Keratinocyte (primary cell): Measurements from ENCODE around the gene ARTN. TPM values are rescaled to one million over a fixed set of nuclear protein-coding genes. Genes with fewer than 3 reads are reported as not detected.

Source experiments
- DNase-seq: peaks from one replicate; pipeline ENCODE4 v3.0.0-alpha.2; 2011; ENCODE audit warnings: low read depth, missing footprints, low spot score
- FAIRE-seq: peaks from 2 replicates; lab custom pipeline; 2011; peaks lifted over from hg19 to GRCh38; lab: Jason Lieb, UNC
- H2AFZ ChIP-seq: 2 replicates; pipeline ENCODE4 v1.6.0; 2012; ENCODE audit warnings: low read length, control low read depth, inconsistent platforms; ENCODE audit not compliant: control insufficient read depth
- H3K27ac ChIP-seq: 2 replicates; pipeline ENCODE4 v1.5.1; 2011; ENCODE audit warnings: low read length; ENCODE audit not compliant: control insufficient read depth, insufficient read depth
- H3K27me3 ChIP-seq: 3 replicates; pipeline ENCODE4 v1.6.0; 2011; ENCODE audit warnings: low read length; ENCODE audit not compliant: control insufficient read depth, insufficient read depth; ENCODE audit errors: extremely low read depth
- H3K36me3 ChIP-seq, 2 experiments: 2 replicates in 1 of 2; 3 replicates in 1 of 2; pipeline ENCODE4 v1.5.1; 2011; ENCODE audit warnings: low read length in 2 of 2, mild to moderate bottlenecking in 1 of 2; ENCODE audit not compliant: control insufficient read depth in 2 of 2, insufficient read depth in 2 of 2; ENCODE audit errors: extremely low read depth in 1 of 2
- H3K4me1 ChIP-seq: 3 replicates; pipeline ENCODE4 v1.5.1; 2011; ENCODE audit warnings: low read length; ENCODE audit not compliant: control insufficient read depth, insufficient read depth; ENCODE audit errors: extremely low read depth
- H3K4me2 ChIP-seq: 3 replicates; pipeline ENCODE4 v1.6.0; 2011; ENCODE audit warnings: low read depth, low read length; ENCODE audit not compliant: control insufficient read depth, insufficient read depth; ENCODE audit errors: extremely low read depth
- H3K4me3 ChIP-seq, 3 experiments: fragments of 200-600 bp in 1 of 3; sonication (generic) in 1 of 3; 2 replicates in 2 of 3; 3 replicates in 1 of 3; pipeline ENCODE4 v1.5.1; 2011 to 2016; ENCODE audit warnings: low read length in 3 of 3, mild to moderate bottlenecking in 3 of 3, control low read depth in 2 of 3, inconsistent platforms in 1 of 3, low read depth in 1 of 3, mixed read lengths in 1 of 3, mixed run types in 1 of 3, moderate library complexity in 1 of 3; ENCODE audit not compliant: control insufficient read depth in 2 of 3, insufficient read depth in 2 of 3; ENCODE audit errors: extremely low read depth in 1 of 3
- H3K79me2 ChIP-seq: 2 replicates; pipeline ENCODE4 v1.6.0; 2012; ENCODE audit warnings: low read length; ENCODE audit not compliant: control insufficient read depth, insufficient read depth
- H3K9ac ChIP-seq: 3 replicates; pipeline ENCODE4 v1.6.0; 2011; ENCODE audit warnings: low read length; ENCODE audit not compliant: control insufficient read depth, insufficient read depth; ENCODE audit errors: extremely low read depth
- H3K9me1 ChIP-seq: 3 replicates; pipeline ENCODE4 v1.6.0; 2011; ENCODE audit warnings: low read length; ENCODE audit not compliant: control insufficient read depth, insufficient read depth; ENCODE audit errors: extremely low read depth
- H3K9me3 ChIP-seq: 2 replicates; pipeline ENCODE4 v1.5.1; 2012; ENCODE audit warnings: low read depth, low read length; ENCODE audit not compliant: control insufficient read depth
- H4K20me1 ChIP-seq: 3 replicates; pipeline ENCODE4 v1.6.0; 2011; ENCODE audit warnings: low read length; ENCODE audit not compliant: control insufficient read depth, insufficient read depth; ENCODE audit errors: extremely low read depth
- EZH2 ChIP-seq: IDR thresholded peaks from one replicate; pipeline ENCODE4 v1.6.1; 2012; ENCODE audit warnings: inconsistent platforms, mild to moderate bottlenecking, low read length, moderate library complexity
- dilution Hi-C: fragments of 300-500 bp; cut with MboI; formaldehyde crosslinking; loops from one replicate; pipeline ENCODE4 v1.7.0; 2020; ENCODE audit warnings: low sequenced_read_pairs; ENCODE audit not compliant: extremely low pct_ligation_motif_present
- polyA plus RNA-seq, 5 experiments: library from polyadenylated mRNA; depleted of rRNA in 3 of 5; stranded (reverse) in 3 of 5; stranded (forward) in 1 of 5; unstranded in 1 of 5; fragments of >200 nt; gene quantifications; 1 replicate in 1 of 5; 2 replicates in 3 of 5; 3 replicates in 1 of 5; pipeline versions ENCODE4 v1.2.1 to v1.2.3, GENCODE V29; 2011 to 2012; ENCODE audit warnings: missing spikeins in 2 of 5, low read depth in 1 of 5, low replicate concordance in 1 of 5
- TF ChIP-seq, protein P1 (sequence below), 3 experiments: IDR thresholded peaks in 1 of 3; conservative IDR thresholded peaks in 1 of 3; optimal IDR thresholded peaks in 1 of 3; 2 replicates in 2 of 3; 3 replicates in 1 of 3; pipeline versions ENCODE3 to v1.5.1; 2011; ENCODE audit warnings: low read length in 3 of 3, mild to moderate bottlenecking in 3 of 3, moderate library complexity in 2 of 3, control low read depth in 1 of 3, inconsistent platforms in 1 of 3; ENCODE audit not compliant: insufficient read depth in 2 of 3; ENCODE audit errors: extremely low read depth in 1 of 3

Gene ARTN
- polyA plus RNA-seq, 1 donor (not counting 4 experiments of a cell fraction or from before 2014, with no cell fraction given) = 27.2 TPM

DNA sequence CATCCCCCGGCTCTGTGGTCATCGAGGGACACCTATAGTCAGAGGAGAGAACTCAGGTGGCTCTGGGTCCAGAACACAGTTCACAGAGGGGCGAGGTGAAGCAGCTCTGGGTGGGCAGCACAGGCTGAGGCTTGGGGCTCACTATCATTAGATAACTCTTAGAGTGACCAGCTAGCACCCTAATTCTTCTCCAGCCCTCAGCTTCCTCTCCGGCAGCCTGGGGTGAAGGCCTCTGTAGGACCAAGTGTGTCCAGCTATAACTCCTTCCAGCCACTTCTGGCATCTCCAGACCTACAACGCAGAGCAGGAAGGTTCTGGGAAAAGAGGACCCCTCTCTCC lies 1.4 kb downstream of the ARTN start:
- Histone ChIP-seq H3K9me1 (no peaks in the 10 kb centered on the region), H2AFZ (no peak overlapping the region), H3K27me3 (no peaks in the 10 kb centered on the region), H3K9ac (peak overlapping the region; percentile 89), H3K4me1 (peaks cover 64% of the 10 kb centered on the region), H4K20me1 (peaks cover 2% of the 10 kb centered on the region), H3K9me3 (no peaks in the 10 kb centered on the region), H3K27ac (peak overlapping the region; percentile 81), H3K4me3 (peak overlapping the region; percentile 66 to 95 (median 80)), H3K36me3 (peaks cover 7 to 26% of the 10 kb centered on the region in 2 experiments), H3K4me2 (peak overlapping the region; percentile 97), H3K79me2 (peaks cover 39% of the 10 kb centered on the region)
- dilution Hi-C loops = loop anchor here (25.0 kb wide), 2 partner anchors 98 to 223 kb away; partner anchors contain the start of gene ST3GAL3
- TF ChIP-seq, protein P1, sequence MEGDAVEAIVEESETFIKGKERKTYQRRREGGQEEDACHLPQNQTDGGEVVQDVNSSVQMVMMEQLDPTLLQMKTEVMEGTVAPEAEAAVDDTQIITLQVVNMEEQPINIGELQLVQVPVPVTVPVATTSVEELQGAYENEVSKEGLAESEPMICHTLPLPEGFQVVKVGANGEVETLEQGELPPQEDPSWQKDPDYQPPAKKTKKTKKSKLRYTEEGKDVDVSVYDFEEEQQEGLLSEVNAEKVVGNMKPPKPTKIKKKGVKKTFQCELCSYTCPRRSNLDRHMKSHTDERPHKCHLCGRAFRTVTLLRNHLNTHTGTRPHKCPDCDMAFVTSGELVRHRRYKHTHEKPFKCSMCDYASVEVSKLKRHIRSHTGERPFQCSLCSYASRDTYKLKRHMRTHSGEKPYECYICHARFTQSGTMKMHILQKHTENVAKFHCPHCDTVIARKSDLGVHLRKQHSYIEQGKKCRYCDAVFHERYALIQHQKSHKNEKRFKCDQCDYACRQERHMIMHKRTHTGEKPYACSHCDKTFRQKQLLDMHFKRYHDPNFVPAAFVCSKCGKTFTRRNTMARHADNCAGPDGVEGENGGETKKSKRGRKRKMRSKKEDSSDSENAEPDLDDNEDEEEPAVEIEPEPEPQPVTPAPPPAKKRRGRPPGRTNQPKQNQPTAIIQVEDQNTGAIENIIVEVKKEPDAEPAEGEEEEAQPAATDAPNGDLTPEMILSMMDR (optimal IDR thresholded peaks at IDR 0.05 in 1 of 3, IDR thresholded peaks at IDR 0.05 in 1 of 3, conservative IDR thresholded peaks at IDR 0.05 in 1 of 3; ENCODE audit: extremely low read depth in 1 of 3, insufficient read depth in 2 of 3, low read length in 3 of 3) = no peak
- TF ChIP-seq EZH2 = no peak
- FAIRE-seq (peak; percentile 5), DNase-seq (no peak)

DNA sequence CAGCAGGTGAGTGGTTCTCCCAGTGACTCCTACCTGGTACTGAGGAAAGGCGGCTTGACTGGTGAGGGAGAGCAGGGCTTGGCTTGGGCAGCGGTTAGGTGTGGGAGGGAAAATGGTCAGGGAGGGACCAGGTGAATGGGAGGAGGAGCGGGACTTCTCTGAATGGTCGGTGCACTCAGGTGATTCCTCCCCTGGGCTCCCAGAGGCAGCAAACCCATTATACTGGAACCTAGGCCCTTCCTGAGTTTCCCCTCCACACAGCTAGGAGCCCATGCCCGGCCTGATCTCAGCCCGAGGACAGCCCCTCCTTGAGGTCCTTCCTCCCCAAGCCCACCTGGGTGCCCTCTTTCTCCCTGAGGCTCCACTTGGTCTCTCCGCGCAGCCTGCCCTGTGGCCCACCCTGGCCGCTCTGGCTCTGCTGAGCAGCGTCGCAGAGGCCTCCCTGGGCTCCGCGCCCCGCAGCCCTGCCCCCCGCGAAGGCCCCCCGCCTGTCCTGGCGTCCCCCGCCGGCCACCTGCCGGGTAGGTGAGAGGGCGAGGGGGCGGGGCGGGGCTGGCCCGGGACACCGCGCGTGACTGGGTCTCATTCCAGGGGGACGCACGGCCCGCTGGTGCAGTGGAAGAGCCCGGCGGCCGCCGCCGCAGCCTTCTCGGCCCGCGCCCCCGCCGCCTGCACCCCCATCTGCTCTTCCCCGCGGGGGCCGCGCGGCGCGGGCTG lies 2.3 kb downstream of the ARTN start:
- peaks cover 2% of the 10 kb centered on the region for H4K20me1 ChIP-seq
- dilution Hi-C loops = loop anchor here (25.0 kb wide), 2 partner anchors 99 to 224 kb away; partner anchors contain the start of gene ST3GAL3
- TF ChIP-seq EZH2 = no peak
- TF ChIP-seq, protein P1 (optimal IDR thresholded peaks at IDR 0.05 in 1 of 3, IDR thresholded peaks at IDR 0.05 in 1 of 3, conservative IDR thresholded peaks at IDR 0.05 in 1 of 3; ENCODE audit: extremely low read depth in 1 of 3, insufficient read depth in 2 of 3, low read length in 3 of 3) = no peak
- H3K9ac ChIP-seq = peak overlapping the region; percentile 89
- H2AFZ ChIP-seq = no peak overlapping the region
- no peaks in the 10 kb centered on the region for H3K27me3 ChIP-seq
- no peaks in the 10 kb centered on the region for H3K9me1 ChIP-seq
- H3K4me1 ChIP-seq = peaks cover 55% of the 10 kb centered on the region
- H3K4me3 ChIP-seq = peak overlapping the region; percentile 66 to 95 (median 80)
- H3K9me3 ChIP-seq = no peaks in the 10 kb centered on the region
- H3K27ac ChIP-seq = peak overlapping the region; percentile 81
- H3K4me2 ChIP-seq = peak overlapping the region; percentile 97
- peaks cover 7 to 20% of the 10 kb centered on the region in 2 experiments for H3K36me3 ChIP-seq
- FAIRE-seq = peak; percentile 96
- no peak for DNase-seq
- H3K79me2 ChIP-seq = peaks cover 39% of the 10 kb centered on the region
